Activated CD4-positive, alpha-beta T cell treated with anti-CD3 and anti-CD28 coated beads, Interleukin-2, amount 50 U/mL, for 4 hours (primary cell): Measurements from ENCODE around the gene OR5K3.
"Not testable (repeated sequence)": the region's sequence is repeated elsewhere in the genome, so short reads cannot be mapped to it uniquely, and the experiment has no call there.

Experiments
- DNase-seq, 2 experiments: peaks; one replicate each; pipeline ENCODE4 v3.0.0-alpha.2; 2020

The OR5K3 gene

GRCh38 chr3:98390366-98390765 lies at the start of gene OR5K3:
Gene OR5K3, plus strand, starts transcription at chr3:98390666. Its CDS starts 0 bp downstream, at chr3:98390666.
- no peak for DNase-seq

GRCh38 chr3:98341758-98342157 lies 48.7 kb upstream of the OR5K3 start:
- DNase-seq = no peak

- DNase-seq = peak in 1 of 2 experiments; percentile 4
Observed at GRCh38 chr3:98343647-98344507, 46.6 kb upstream of the OR5K3 start.

GRCh38 chr3:98350082-98350481 lies 40.4 kb upstream of the OR5K3 start:
- no peak for DNase-seq

- no peak for DNase-seq
Observed at GRCh38 chr3:98353554-98353953, 36.9 kb upstream of the OR5K3 start, which contains the start of gene OR5K4. Gene OR5K4, plus strand, starts transcription at chr3:98353854. Its CDS starts 0 bp downstream, at chr3:98353854.

- no peak for DNase-seq
Observed at GRCh38 chr3:98359250-98359649, 31.2 kb upstream of the OR5K3 start.

- no peak for DNase-seq
Observed at GRCh38 chr3:98359993-98360675, 30.3 kb upstream of the OR5K3 start.

GRCh38 chr3:98360681-98361080 lies 29.8 kb upstream of the OR5K3 start:
- no peak for DNase-seq

- no peak for DNase-seq
Observed at GRCh38 chr3:98361289-98361688, 29.2 kb upstream of the OR5K3 start.

GRCh38 chr3:98367464-98368246 lies 22.8 kb upstream of the OR5K3 start:
- DNase-seq = no peak

- no peak for DNase-seq
Observed at GRCh38 chr3:98371186-98371585, 19.3 kb upstream of the OR5K3 start.

- no peak for DNase-seq
Observed at GRCh38 chr3:98371853-98372252, 18.6 kb upstream of the OR5K3 start.

GRCh38 chr3:98372445-98372844 lies 18.0 kb upstream of the OR5K3 start:
- DNase-seq = no peak

- DNase-seq = no peak
Observed at GRCh38 chr3:98376631-98377030, 13.8 kb upstream of the OR5K3 start.

- no peak for DNase-seq
Observed at GRCh38 chr3:98388147-98388546, 2.3 kb upstream of the OR5K3 start.

GRCh38 chr3:98395101-98395500 lies 4.6 kb downstream of the OR5K3 start:
- DNase-seq = no peak

GRCh38 chr3:98396482-98396881 lies 6.0 kb downstream of the OR5K3 start:
- not testable (repeated sequence) for DNase-seq

GRCh38 chr3:98398513-98398912 lies 8.0 kb downstream of the OR5K3 start:
- no peak for DNase-seq

GRCh38 chr3:98402507-98402906 lies 12.0 kb downstream of the OR5K3 start:
- no peak for DNase-seq

- no peak for DNase-seq
Observed at GRCh38 chr3:98404010-98404409, 13.5 kb downstream of the OR5K3 start.

- no peak for DNase-seq
Observed at GRCh38 chr3:98406034-98406433, 15.6 kb downstream of the OR5K3 start.

- DNase-seq = no peak
Observed at GRCh38 chr3:98432575-98432974, 42.1 kb downstream of the OR5K3 start.

- no peak for DNase-seq
Observed at GRCh38 chr3:98433764-98434163, 43.3 kb downstream of the OR5K3 start.
